ENCODE results near the gene MAP3K5. TPM values are rescaled to one million over a fixed set of nuclear protein-coding genes. Genes with fewer than 3 reads are reported as not detected.

The MAP3K5 gene
- total RNA-seq, 2 donors from 2014 or later, result 65.7 to 98.4 TPM

DNA sequence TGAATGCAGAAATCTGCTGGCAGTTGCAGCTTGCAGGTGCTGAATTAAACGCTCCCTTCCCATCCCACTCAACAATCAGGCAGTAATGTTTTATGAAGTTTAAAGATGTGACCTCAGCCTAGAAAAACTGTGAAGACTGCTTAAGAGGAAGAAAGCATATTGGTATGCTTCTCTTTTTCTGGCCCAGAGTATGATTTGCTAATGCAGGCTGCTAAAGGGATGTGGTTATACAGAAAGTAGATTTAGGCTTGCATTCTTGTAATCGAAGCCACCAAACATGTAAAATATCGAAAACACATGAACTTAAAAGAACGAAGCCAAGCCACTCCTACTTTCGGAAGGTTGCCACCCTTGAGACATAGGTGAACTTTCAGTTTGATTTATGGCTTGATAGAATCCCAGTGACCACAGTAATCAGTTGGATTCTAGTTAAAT, 40.7 kb downstream of the MAP3K5 start:
- Histone ChIP-seq H3K4me1 (replicated peaks) (peaks cover 6% of the 10 kb centered on the region), H3K9me3 (no peaks in the 10 kb centered on the region), H3K4me3 (no peak overlapping the region), H3K27me3 (replicated peaks; ENCODE audit: insufficient read depth) (no peaks in the 10 kb centered on the region), H3K27ac (no peak overlapping the region), H3K36me3 (no peaks in the 10 kb centered on the region)
- TF ChIP-seq, protein P1, sequence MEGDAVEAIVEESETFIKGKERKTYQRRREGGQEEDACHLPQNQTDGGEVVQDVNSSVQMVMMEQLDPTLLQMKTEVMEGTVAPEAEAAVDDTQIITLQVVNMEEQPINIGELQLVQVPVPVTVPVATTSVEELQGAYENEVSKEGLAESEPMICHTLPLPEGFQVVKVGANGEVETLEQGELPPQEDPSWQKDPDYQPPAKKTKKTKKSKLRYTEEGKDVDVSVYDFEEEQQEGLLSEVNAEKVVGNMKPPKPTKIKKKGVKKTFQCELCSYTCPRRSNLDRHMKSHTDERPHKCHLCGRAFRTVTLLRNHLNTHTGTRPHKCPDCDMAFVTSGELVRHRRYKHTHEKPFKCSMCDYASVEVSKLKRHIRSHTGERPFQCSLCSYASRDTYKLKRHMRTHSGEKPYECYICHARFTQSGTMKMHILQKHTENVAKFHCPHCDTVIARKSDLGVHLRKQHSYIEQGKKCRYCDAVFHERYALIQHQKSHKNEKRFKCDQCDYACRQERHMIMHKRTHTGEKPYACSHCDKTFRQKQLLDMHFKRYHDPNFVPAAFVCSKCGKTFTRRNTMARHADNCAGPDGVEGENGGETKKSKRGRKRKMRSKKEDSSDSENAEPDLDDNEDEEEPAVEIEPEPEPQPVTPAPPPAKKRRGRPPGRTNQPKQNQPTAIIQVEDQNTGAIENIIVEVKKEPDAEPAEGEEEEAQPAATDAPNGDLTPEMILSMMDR (IDR thresholded peaks at IDR 0.05), result no peak
- TF ChIP-seq POLR2A (IDR thresholded peaks at IDR 0.05) (no peak), POLR2AphosphoS5 (IDR thresholded peaks at IDR 0.05) (no peak)
- 30% methylated on average over 5 of the region's 5 CpGs for WGBS
- intact Hi-C loops (cut with DNase I), result no loop called here
- DNase-seq (ENCODE audit: low spot score), result no peak

DNA sequence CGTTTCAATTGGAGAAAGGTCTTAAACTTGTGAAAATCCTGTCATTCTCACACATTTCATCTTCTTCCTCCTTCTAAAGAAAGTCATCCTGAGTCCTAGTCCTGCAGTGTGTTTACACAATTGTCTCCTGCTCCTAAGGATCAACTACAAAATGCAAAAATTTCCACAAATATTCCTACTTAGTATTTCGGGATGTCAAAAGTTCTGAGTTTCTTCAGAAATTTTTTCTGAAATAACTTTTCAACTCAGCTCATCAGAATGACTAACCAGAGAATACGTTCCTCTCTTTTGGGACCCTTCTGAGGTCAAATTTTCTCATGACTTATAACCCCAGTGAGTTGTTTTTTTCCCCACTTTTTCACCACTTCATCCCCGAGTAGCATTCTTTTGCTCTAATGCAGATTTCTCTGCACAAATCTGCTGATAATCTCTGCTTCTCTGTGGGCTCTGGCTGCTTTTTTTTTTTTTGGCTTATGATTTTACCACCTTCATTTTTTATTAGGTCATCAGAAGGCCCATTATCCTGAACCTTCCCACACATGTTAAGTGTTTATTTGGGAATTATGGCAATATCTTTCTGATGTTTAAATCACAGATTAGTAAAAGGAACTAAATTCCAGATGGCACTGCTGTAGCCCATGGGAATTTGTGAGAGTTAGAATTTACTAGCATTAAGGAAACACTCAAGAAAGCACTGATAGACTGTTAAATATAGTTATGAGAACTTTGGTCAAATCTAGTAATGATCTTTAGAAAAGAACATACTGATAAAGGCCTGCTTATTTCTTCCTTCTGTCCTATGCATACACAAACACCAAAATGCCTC, 41.4 kb downstream of the MAP3K5 start:
- WGBS, result 64% methylated on average over 4 of the region's 4 CpGs
- peaks cover 6% of the 10 kb centered on the region for H3K4me1 ChIP-seq (replicated peaks)
- no peak overlapping the region for H3K27ac ChIP-seq
- intact Hi-C loops (cut with DNase I), result no loop called here
- no peaks in the 10 kb centered on the region for H3K36me3 ChIP-seq
- no peak for DNase-seq (ENCODE audit: low spot score)
- no peaks in the 10 kb centered on the region for H3K9me3 ChIP-seq
- TF ChIP-seq, protein P1 (IDR thresholded peaks at IDR 0.05), result no peak
- TF ChIP-seq POLR2AphosphoS5 (IDR thresholded peaks at IDR 0.05), result no peak
- H3K27me3 ChIP-seq (replicated peaks; ENCODE audit: insufficient read depth), result no peaks in the 10 kb centered on the region
- H3K4me3 ChIP-seq, result no peak overlapping the region

DNA sequence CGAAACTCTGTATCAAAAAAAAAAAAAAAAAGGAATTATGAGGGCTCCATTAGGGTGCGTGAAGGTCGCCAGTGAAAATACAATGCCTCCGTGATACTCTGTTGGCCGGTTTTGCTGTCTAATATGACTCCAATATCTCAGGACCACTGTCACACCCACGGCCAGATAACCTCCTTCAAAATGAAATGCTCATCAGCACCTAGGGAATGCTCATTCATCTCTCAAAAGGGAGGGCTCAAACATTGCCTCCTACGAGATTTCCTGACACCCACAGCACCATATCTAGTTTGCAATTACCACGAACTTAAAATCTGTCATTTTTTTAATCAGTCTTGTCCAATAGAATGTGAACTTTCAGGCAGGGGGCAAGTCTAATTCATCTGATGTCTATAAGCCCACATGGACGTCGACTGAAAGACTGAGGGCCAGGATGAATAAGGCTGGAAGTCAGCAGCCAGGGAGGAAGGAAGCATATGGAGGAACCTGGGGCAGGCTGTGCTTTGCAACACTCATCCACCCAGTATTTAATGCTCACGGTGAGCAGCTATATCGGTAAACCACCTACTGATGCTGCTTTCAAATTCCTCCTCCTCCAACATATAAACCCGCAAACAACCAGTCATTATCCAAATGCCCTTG, 42.8 kb downstream of the MAP3K5 start:
- TF ChIP-seq POLR2AphosphoS5 (IDR thresholded peaks at IDR 0.05) (no peak), POLR2A (IDR thresholded peaks at IDR 0.05) (no peak)
- TF ChIP-seq, protein P1 (IDR thresholded peaks at IDR 0.05), result no peak
- intact Hi-C loops (cut with DNase I), result no loop called here
- H3K36me3 ChIP-seq, result no peaks in the 10 kb centered on the region
- no peaks in the 10 kb centered on the region for H3K27me3 ChIP-seq (replicated peaks; ENCODE audit: insufficient read depth)
- no peaks in the 10 kb centered on the region for H3K9me3 ChIP-seq
- DNase-seq (ENCODE audit: low spot score), result no peak
- H3K4me1 ChIP-seq (replicated peaks), result peaks cover 6% of the 10 kb centered on the region
- no peak overlapping the region for H3K4me3 ChIP-seq
- WGBS, result 92% methylated on average over 13 of the region's 13 CpGs
- H3K27ac ChIP-seq, result no peak overlapping the region

DNA sequence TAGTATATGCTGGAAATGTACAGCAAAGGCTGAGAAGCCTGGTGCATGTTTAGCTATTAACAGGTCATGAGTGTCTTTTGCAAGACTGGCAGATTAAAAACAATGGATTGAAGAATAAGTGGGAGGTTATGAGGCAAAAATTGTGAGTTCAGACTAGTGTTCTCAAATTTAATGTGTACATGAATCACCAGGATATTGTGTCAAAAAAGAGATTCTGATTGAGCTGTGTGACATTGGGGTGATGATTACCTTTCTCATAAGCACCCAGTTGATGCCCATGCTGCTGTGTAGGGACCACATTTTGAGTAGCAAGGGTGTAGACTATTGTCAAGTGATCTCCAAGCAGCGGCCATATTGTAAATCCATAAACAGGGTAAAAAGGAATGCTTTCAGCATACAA, 44.8 kb downstream of the MAP3K5 start:
- Histone ChIP-seq H3K4me3 (no peak overlapping the region), H3K9me3 (no peaks in the 10 kb centered on the region), H3K4me1 (replicated peaks) (no peaks in the 10 kb centered on the region), H3K27ac (no peak overlapping the region), H3K36me3 (no peaks in the 10 kb centered on the region), H3K27me3 (replicated peaks; ENCODE audit: insufficient read depth) (no peaks in the 10 kb centered on the region)
- 100% methylated on average over 1 of the region's 1 CpG for WGBS
- DNase-seq (ENCODE audit: low spot score), result no peak
- TF ChIP-seq POLR2AphosphoS5 (IDR thresholded peaks at IDR 0.05) (no peak), POLR2A (IDR thresholded peaks at IDR 0.05) (no peak)
- TF ChIP-seq, protein P1 (IDR thresholded peaks at IDR 0.05), result no peak
- intact Hi-C loops (cut with DNase I), result no loop called here
